Measurements from ENCODE around the gene CAPS.

CAPS gene

DNA sequence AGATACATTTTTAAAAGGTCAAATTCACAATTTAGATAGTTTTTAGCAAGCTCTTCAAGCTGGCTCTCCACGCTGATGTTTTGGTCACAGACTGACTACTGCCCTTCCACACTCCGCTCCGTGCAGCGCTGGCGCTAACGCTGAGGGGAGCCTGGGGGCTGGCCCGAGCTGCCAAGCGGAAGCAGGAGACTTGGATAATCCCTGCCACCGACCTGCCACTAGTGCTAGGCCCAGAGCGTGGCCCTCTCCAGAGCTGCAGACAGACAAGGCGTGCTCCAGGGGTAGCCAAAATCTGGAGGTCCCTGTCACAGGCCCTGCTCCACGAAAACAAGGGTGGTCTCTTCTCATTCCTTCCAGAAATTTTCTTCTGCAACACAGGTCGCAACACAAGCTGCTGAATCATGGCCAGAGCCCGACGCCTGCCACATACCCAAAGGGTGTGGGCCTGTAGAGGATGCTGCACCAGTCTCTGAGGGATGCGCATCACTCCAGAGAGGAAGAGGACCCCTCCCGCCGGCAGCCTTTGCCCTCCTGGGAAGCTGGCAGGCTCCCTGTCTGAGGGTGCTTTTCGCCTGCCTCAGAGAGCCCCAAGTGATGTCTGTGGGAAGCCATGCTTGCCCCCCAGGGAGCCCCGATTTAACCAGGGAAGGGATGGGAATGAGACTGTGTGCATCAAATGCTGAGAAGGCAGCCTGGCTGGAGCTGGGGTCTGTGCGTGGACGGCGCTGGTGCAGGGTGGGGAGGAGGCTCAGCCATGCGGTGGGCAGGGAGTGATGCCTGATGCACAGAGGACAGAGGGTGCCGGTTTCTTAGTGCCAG lies 21.6 kb downstream of the CAPS start:
- no peak for DNase-seq

DNA sequence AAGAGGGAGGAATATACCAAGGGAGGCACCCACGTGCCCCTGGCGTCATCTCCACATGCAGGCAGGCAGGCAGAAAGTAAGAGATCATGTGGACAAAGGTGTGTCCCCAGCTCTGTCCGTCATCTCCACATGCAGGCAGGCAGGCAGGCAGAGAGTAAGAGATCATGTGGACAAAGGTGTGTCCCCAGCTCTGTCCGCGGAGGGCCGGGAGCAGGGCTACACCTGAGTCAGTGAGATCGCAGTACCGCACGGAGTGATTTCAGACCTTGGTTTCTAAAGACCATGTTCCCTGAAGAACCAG lies 22.2 kb downstream of the CAPS start:
- DNase-seq = no peak

DNA sequence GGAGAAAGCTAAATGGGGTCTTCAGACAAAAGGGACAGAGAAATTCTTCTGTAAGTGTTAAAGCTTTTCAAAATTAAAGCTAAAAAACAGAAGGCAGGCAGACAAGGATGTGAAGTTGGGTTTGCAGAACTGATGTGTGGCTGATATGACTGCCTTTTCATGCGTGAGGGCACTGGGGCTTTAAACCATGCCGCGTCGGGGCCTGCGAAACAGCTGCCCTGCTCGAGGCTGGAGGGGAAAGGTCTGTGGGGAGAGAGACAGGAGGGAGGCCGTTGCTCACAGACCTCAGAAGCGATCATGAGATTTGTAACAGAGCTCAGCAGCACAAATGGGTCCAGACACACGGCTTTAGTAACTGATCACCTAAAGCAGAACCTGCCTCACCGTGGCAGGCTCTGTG lies 23.5 kb downstream of the CAPS start:
- no peak for DNase-seq

DNA sequence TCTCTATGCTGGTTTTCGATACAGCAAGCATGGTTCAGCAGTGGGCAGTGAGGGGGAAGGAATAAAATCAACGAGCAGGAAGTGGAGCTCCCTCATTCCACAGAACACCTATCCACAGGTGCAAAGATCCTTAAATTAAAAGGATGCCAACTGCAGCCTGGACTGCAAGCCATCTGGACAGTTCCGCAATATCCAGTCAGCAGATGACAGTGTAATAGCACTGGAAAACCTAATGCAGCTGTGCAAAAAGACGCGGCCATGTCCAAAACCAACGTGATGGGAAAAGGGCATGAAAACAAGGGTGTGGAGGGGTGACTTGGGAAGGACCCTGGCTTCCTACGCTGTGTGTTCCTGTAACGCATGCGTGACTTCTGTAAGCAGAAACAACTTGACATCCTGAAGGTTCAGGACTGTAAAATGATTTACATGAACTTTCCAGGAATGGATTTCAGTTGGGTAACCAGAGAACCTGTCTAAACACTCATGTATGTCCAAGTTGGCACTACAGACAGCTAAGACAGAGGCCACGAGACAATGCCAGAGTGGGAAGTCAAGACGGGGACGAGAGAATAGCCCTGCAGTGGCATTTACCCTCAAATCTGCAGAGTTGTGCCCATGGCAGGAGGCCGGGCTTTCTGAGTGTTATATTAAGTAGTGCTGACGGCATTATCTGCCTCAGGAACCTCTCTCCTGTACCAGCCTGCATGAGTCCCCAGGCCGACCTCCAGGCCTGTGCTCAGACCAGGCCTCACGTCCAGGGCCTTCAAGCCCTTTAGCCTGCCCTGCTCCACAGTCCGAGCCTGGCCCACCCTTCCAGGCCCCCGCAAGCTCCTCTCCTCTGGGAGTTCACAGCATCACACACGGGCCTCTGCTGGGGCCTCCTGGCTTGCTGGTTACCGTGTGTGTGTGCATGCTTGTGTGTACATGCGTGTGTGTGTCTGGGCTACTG lies 26.5 kb downstream of the CAPS start:
- no peak for DNase-seq

DNA sequence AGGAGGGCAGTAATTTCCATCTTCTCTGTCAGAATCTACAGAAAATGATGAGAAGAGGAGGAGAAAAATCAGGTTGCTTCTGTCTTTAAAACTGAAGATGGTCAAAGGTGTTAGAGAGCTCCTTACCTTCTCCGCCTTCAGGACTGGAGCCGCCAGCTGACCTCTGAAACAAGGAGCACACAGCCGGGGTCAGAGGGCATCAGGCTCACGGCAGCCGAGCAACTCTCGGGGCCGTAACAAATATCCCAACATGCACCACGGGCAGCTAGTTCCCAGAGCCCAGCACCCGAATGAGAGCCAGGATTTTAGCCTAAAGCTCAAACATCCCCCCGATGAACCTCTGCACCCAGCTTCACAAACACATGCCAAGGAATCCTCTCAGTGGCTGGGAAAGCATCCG lies 27.6 kb downstream of the CAPS start:
- no peak for DNase-seq

DNA sequence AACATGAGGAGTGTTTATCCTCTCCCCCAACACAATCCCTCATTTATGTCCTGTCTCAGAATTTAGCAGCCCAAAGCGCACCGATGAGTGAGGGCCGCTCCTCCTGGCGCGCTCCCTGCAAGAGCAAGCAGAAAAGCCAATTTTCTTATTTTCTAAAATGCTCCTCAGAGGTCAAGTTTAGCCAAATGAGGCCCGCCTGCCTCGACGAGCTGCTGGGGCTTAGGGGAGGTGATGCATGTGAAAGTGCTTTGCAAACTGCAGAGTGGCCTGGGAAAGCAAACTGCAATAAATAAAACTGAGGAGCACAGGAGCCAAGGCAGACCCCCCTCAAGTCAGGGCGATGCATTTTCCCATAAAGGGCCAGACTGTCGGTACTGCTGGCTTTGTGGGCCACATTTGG lies 29.0 kb downstream of the CAPS start:
- no peak for DNase-seq

DNA sequence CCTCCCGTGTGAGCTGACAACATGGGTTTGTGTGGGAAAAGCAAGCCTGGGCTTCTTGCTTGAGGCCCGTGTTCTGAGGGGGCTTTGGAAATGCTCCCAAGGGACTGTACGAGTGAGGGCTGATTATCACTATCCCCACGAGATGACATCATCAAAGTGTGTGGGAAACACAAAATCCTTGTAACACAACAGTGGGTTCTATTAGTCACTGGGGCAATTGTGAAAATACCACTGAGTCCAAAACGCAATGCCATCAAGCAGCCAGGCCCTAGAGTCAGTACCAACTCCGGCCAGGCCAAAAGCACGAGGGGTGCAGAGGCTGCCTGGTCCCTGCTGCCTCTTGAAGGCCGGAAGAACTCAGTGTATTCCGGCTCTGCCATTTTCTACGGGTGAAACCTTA lies 29.6 kb downstream of the CAPS start:
- peak; percentile 40 to 45 (median 41) for DNase-seq

DNA sequence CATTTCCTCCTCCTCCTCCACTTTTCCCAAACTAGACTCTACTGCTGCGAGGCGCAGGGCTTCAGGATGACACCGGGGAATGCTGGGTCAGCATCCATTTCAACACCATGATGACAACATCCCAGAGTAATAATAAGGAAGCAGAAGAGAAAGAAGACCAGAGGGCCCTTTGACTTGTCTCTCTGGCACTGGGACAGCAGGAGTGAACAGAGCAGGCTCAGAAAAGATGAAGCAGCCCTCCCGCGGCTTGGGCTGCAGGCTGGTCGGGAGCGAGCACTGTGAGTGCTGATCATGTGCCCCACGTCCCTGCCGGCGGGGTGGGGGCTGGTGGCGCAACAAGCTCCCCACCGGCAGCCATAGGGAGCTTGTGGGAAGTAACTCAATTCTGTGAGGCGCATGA lies 33.4 kb downstream of the CAPS start:
- DNase-seq = peak; percentile 80 to 90 (median 89)

DNA sequence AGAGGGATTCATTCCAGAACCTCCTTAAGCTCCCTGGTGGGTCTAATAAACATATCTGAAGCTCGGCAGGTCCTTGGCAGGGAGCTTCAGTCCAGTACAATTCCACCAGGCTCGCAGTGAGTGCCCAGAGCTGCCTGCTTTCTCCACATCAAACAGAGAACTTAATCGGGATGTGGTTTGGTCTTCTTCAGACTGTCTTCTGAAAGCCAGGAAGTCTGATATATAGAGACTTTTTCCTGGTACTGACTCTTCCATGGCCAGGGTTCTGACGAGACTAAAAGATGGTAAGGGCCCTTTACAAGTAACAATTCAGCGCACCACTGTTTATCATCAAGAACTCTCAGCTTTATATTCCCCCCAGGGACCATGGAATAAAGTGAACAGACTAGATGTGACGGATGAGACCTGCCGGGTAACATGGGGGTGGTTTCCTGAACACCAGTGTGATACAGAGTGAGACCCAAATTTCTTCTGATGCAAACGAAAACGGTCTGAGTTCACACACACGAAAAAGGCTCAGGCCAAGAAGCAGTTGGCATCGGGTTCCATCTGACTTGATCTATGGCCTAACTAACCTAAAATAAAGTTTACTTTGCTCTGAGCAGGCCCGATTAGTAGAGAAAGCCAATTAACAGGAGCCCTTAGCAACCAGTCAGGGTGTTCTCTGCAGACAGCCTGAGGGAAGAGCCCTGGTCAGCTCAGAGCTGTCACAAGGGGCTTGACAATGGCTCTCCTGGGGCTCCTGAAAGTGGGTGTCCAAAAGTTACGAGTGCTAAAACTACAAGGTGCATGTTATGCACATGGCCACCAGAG lies 34.9 kb downstream of the CAPS start:
- DNase-seq = no peak

DNA sequence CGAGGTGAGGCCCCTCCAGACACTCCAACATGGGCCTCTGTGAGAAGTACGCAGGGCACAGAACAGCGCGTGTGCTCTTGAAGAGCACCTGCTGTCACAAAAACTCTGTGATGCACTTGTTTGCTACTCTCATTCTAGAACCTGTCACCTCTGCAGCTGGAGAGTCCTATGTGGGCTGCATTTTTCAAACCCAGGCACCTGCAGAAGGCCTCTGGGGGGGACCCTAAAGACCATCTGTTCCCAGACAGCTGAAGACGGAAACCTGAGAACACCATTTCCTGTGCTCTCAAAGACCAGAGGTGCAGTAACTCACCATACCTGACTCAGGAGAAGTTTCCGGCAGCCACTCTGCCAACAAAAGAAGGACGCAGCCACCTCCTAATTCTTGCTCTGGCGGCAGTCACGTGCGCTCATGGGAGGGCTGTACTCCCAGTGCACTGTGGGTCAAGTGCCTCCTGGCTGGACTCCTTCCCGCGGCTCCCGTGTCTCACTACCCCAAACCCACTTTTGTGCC lies 35.8 kb downstream of the CAPS start:
- no peak for DNase-seq

DNA sequence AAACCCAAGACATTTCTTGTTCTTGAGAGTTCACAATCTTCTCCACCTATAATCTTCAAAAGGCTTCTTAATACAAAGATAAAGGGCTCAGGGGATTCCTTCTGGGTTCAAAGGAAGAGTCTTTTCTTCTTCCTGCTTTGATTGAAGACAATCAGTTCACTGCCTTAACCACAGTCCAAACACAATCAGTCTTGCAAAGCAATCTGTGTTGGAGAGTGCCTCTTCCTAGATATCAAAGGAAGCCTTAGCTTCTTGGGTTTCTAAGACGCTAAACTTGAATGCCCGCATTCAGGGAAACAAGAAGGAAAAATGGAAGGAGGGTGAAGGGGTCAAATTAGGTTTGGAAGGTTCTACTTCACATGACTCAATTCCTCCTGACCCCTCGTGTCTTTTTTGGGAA lies 36.7 kb downstream of the CAPS start:
- DNase-seq = no peak

DNA sequence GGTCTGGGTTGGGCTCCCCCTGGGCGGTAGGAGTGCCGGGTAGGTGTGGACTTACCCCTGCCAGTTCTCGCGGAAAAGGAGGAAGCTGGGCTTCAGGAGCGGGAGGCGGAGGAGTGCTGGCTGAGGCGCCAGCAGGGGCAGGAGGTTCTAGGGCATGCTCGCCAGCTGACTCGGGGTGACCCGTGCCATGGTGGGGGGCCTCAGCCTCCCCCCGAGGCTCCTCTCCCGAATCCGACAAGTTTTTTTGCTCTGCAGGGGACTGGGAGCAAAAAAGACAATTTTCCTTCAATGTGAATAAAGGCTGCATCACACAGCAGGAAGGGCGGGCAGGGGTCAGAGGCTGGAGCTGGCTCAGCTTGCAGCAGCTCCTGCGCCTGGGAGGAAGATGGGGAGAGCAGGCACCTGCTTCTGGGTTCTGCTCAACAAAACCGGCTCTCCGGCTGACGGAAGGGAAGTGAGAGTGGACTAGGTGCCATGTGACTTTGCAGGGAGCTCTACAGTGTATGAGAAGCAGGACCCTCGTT lies 37.3 kb downstream of the CAPS start:
- peak; percentile 58 to 69 (median 60) for DNase-seq

DNA sequence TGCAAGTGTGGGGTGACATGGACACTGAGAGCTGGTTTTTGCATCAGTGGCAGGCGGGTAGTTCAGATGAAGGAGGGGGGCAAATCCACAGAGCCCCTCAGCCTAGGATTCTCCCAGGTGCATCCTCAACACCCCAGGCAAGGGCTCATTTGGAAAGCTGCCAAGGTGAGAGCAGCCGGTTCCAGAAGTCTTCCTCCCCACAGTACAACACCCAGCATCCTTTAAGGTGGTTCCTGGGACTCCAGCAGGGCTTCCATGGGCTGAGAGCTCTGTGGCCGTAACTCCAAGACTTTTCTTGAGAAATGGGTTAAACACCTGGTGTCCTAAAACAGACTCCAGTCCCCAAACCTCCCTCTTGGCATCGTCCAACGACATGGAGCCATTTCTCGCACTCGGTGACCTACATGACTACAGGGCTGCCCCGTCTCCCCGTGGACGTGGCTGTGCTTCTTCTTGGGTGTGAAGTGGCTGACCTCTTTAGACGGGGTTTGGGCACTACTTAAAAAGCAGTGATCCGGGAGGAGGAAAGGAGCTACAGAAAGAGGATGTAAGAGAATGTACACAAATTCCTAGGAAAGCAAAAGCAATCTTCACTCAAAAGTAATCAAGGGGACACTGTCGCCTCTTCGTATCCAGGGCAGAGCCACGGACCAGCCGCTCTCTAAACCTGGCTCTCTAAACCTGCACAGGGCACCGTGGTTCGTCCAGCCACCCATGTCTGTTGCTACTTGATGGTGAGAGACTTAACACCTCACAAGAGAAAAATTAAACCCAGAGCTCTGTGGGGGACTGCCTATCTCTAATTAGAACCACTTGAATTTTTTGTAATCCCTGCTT lies 38.4 kb downstream of the CAPS start:
- no peak for DNase-seq

DNA sequence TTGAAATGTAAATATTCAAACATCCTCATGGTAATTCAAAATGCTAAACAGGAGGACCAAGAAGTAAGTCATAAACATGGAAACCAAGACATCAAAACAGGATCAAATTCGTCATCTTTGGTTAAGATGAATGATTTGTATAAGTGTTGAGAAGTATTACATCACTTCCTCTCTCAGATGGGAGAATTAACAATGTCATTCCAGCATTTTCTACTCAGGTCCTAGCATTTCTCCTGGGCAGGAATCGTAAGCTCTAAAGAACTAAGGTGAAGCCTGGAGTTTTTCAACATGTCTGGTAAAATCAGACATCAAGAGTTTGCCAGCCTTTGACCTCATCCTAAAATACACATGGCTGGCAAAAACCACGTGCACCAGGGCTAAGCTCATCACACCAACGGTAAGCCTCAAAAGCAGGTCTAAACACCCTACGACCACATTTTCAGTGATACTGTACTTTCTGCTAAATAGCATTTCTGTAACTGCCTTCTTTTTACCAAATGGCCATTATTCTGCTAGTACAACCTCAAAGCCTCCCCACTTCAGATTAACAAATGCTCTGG lies 39.1 kb downstream of the CAPS start:
- peak in 2 of 3 donors; percentile 44 to 56 for DNase-seq

DNA sequence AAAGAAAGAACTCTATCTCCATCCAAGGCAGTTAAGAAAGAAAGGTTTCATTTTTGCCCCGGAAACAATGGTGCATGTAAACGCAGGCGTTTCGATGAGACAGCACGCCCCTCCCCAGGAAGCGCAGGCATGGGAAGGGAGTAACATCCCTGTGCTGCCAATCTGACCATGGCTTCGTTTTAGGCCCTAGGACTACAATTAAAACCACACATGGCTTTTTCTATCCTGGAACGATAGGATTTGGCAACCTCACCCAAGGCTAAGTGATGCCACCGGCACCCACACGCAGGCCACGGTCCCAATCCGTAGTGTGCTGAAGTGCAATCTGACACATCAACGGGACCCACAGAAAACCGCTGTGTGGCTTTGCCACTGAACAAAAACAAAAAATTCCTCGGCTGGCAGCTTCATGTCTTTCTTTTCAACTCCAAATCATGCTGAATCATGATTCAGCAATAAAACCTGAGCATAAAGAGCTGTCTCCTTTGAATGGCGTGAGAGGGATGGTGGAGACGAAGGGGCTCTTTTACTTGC lies 39.7 kb downstream of the CAPS start:
- peak; percentile 42 to 45 (median 44) for DNase-seq

DNA sequence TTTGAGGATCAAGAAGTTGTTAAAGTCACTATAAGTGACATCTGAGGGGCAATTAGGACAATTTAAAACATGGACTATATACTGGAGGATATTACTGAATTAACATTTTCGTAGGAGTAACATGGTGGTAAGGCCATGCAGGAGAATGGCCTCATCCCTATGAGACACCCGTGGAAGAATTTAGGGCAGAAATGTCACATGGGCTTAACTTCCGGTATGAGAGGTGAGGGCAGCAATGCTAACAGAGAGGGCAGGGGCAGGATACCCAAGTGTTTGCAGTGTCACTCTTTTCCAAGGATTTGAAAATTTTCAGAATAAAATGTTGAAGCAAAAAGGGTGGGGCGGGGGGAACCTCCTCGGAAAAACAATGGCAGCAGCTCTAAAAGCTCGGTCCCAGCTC lies 40.2 kb downstream of the CAPS start:
- no peak for DNase-seq

DNA sequence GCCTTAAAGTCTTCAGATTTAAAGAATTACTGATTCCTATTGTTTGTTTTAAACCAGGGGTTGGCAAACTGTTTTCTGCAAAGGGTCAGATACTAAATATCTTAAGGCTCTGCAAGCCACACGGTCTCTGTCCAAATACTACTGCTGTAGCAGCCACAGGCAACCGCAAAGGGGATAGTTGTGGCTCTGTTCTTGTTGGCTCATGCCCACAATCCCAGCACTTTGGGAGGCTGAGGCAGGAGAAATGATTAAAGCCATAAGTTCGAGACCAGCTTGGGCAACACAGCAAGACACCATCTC lies 41.5 kb downstream of the CAPS start:
- DNase-seq = no peak

DNA sequence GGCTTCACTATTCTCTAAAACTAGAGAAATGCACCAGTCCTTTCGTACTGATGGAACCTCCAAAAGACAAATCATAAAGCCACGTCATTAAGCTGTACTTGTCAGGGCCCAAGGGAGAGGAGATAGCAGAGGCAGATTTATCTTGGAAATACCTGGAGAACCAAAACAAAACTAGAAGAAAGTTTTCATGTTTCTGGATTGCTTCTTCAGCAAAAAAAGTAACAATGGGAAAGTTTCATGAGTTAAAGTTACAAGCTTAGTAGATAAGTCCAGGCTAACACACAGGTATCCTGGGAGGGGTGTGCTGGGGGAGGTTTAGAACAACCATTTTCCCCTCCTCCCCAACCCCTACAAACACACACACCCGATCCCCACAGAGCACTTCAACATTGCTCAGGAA lies 42.3 kb downstream of the CAPS start:
- DNase-seq = no peak

DNA sequence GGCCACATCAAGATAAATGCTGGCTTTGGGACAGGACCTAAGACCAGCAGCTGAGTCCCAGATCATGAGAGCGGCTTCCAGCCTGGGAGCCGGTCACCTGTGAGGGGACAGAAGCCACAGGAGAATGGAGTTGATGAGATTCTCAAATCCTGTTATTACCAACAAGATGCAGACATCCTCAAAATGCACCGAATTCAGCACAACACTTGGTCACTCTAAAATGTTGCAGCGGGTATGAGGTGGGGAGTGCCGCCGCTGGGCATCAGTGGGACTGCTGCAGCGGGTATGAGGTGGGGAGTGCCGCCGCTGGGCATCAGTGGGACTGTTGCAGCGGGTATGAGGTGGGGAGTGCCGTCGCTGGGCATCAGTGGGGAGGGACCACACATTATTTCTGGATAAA lies 42.7 kb downstream of the CAPS start:
- DNase-seq = no peak

DNA sequence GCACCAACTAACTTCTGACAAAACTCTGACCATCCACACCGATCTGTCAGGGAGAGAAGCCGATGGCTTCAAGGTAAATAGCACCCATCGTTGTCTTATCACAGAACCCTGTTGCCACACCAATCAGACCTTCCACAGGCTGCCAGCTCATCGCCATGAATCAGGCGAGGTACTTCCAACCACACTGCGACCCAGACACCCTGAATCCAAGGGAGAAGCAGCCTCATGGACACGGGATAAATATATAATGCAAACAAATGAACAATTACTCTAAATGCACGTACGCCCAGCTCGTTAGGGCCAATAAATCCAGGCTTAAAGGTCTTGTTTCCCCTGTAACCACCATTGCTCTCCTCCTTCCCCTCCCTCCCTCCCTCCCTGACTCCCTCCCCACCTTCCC lies 43.1 kb downstream of the CAPS start:
- no peak for DNase-seq

DNA sequence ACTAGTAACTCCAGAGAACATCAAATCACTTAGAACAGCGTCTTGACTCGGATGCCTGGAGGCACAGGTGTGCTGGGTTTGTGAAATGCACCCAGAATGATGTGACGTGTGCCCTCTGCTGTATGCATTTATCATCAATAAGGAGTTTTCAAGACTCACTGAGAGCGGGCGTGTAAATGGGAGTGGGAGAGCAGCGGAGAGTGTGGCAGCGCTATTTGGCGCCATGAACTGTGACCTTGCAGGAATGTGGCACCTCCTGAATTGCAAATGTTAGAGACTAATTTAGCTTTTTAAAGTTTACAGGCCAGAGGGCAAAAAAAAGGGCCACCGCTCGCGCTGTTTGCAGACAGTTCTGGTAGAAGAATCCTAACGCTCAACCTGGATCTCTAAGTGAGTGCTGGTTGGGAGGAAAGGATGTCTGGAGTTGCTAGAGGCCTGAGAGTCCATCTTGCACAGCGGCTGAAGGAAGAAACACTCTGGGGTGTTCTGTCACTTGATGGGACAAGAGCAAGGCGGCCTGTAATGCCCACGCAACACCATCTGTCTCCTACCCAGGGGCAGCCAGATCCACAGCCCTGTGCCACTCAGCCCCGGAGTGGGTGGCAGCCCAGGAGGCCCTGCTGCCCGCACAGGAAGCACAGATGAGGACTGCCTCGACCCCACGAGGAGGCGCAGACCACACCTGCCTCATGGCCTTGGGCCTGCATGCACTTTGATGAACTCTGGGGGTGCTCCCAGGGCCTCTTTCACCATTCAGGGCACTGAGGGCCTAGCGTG lies 44.2 kb downstream of the CAPS start:
- no peak for DNase-seq
